K562 (cell line): ENCODE results near the gene NOTCH1. TPM values are rescaled to one million over a fixed set of nuclear protein-coding genes. Genes with fewer than 3 reads are reported as not detected.

Experiments used
- CREBBP ChIP-seq: IDR thresholded peaks from one replicate; pipeline ENCODE4 v1.6.1; 2012; ENCODE audit warnings: low read depth, mild to moderate bottlenecking, control low read depth, inconsistent platforms, low read length
- EHMT2 ChIP-seq: fragments of 450-650 bp; IDR thresholded peaks from 2 replicates; pipeline ENCODE4 v1.6.1; 2018; ENCODE audit warnings: antibody characterized with exemption
- GATAD2B ChIP-seq: fragments of 450-650 bp; IDR thresholded peaks from 2 replicates; pipeline ENCODE4 v1.6.1; 2017; ENCODE audit warnings: mild to moderate bottlenecking, borderline replicate concordance
- MYBL2 ChIP-seq, 2 experiments: fragments of 450-650 bp in 1 of 2; sonication (generic) in 1 of 2; formaldehyde crosslinking in 1 of 2; IDR thresholded peaks; 2 replicates each; pipeline versions ENCODE4 v1.6.1 to v1.8.1; 2017 to 2022; ENCODE audit warnings: borderline replicate concordance in 1 of 2, inconsistent platforms in 1 of 2, low read depth in 1 of 2, mild to moderate bottlenecking in 1 of 2, missing genetic modification reagents in 1 of 2, moderate library complexity in 1 of 2
- NCOA2 ChIP-seq, 2 experiments: fragments of 450-650 bp; IDR thresholded peaks; 2 replicates each; pipeline ENCODE4 v1.6.1; 2018; ENCODE audit warnings: mild to moderate bottlenecking in 2 of 2, moderate library complexity in 1 of 2; ENCODE audit not compliant: partially characterized antibody in 2 of 2
- RNF2 ChIP-seq: sonication (generic); IDR thresholded peaks from 2 replicates; pipeline ENCODE4 v1.6.1; 2016
- TAF1 ChIP-seq: IDR thresholded peaks from 2 replicates; pipeline ENCODE4 v1.6.1; 2011; ENCODE audit warnings: mild to moderate bottlenecking, low read length, moderate library complexity; ENCODE audit not compliant: insufficient read depth, control insufficient read depth, severe bottlenecking; ENCODE audit errors: extremely low read depth
- TEAD1 ChIP-seq, 2 experiments: fragments of 450-650 bp in 1 of 2; sonication (generic) in 1 of 2; formaldehyde crosslinking; IDR thresholded peaks; 2 replicates each; pipeline versions ENCODE4 v1.4.0 to v1.8.0; 2020 to 2022; ENCODE audit warnings: mild to moderate bottlenecking in 2 of 2, missing genetic modification reagents in 1 of 2
- ZFP36 ChIP-seq: fragments of 150-350 bp; IDR thresholded peaks from 2 replicates; pipeline ENCODE4 v1.6.1; 2018; ENCODE audit warnings: low read length, low read depth; ENCODE audit not compliant: partially characterized antibody
- ZNF217 ChIP-seq: sonication (generic); formaldehyde crosslinking; IDR thresholded peaks from 2 replicates; pipeline ENCODE4 v1.8.0; 2022; ENCODE audit warnings: mild to moderate bottlenecking, missing genetic modification reagents
- ZNF384 ChIP-seq: IDR thresholded peaks from 2 replicates; pipeline ENCODE4 v1.6.1; 2012; ENCODE audit warnings: low read depth, low read length, improper control_type of control experiment
- ZSCAN29 ChIP-seq: fragments of 450-650 bp; IDR thresholded peaks from 2 replicates; pipeline ENCODE4 v1.6.1; 2017
- polyA plus RNA-seq, 8 experiments: library from polyadenylated mRNA; depleted of rRNA in 4 of 8; stranded (reverse) in 5 of 8; unstranded in 3 of 8; fragments of >200 nt; fragmentation: Nextera tagmentation in 2 of 8; fragmentation: Illumina TruSeq in 1 of 8; extraction: Ambion mirVana in 2 of 8; extraction: Trizol in 1 of 8; gene quantifications; 2 replicates each; pipeline versions ENCODE4 v1.2.1 to v1.2.3, GENCODE V29; 2011 to 2014; ENCODE audit warnings: inconsistent platforms in 1 of 8, missing spikeins in 1 of 8
- total RNA-seq, 7 experiments: library from RNA; depleted of rRNA in 6 of 7; stranded (reverse); fragments of >200 nt in 6 of 7; fragmentation: Illumina TruSeq in 2 of 7; extraction: Trizol in 2 of 7; gene quantifications; 2 replicates each; pipeline versions ENCODE4 v1.2.1 to v1.2.3, GENCODE V29; 2011 to 2021; ENCODE audit warnings: low replicate concordance in 1 of 7
- TF ChIP-seq, protein P1 (sequence below), 3 experiments: IDR thresholded peaks in 2 of 3; conservative IDR thresholded peaks in 1 of 3; 2 replicates each; pipeline ENCODE4 v1.5.1; 2011 to 2012; ENCODE audit warnings: low read length in 3 of 3, mild to moderate bottlenecking in 3 of 3, control low read depth in 2 of 3, improper control_type of control experiment in 1 of 3, inconsistent platforms in 1 of 3, low read depth in 1 of 3, mixed read lengths in 1 of 3, moderate library complexity in 1 of 3; ENCODE audit not compliant: insufficient read depth in 2 of 3
- TF ChIP-seq, protein P2 (sequence below): IDR thresholded peaks from 3 replicates; pipeline ENCODE4 v1.6.1; 2011; ENCODE audit warnings: borderline replicate concordance, mild to moderate bottlenecking, moderate library complexity; ENCODE audit not compliant: insufficient read length; ENCODE audit errors: extremely low read depth
- TF ChIP-seq, protein P3 (sequence below), 2 experiments: fragments of 450-650 bp in 1 of 2; sonication (generic) in 1 of 2; formaldehyde crosslinking in 1 of 2; IDR thresholded peaks in 1 of 2; conservative IDR thresholded peaks in 1 of 2; 2 replicates each; pipeline versions ENCODE4 v1.6.1 to v1.8.1; 2016 to 2023; ENCODE audit warnings: mild to moderate bottlenecking in 2 of 2, moderate library complexity in 2 of 2, inconsistent platforms in 1 of 2, missing genetic modification reagents in 1 of 2
- TF ChIP-seq, protein P4 (sequence below): fragments of 150-350 bp; IDR thresholded peaks from 2 replicates; pipeline ENCODE4 v1.6.1; 2014; ENCODE audit warnings: low read depth, mild to moderate bottlenecking, low read length, borderline replicate concordance

The NOTCH1 gene
- total and polyA plus RNA-seq, 9 of the 15 experiments (the other 6 are each of a cell fraction or from before 2014, with no cell fraction given): 0.03 to 31.4 (median 2.3) TPM

DNA sequence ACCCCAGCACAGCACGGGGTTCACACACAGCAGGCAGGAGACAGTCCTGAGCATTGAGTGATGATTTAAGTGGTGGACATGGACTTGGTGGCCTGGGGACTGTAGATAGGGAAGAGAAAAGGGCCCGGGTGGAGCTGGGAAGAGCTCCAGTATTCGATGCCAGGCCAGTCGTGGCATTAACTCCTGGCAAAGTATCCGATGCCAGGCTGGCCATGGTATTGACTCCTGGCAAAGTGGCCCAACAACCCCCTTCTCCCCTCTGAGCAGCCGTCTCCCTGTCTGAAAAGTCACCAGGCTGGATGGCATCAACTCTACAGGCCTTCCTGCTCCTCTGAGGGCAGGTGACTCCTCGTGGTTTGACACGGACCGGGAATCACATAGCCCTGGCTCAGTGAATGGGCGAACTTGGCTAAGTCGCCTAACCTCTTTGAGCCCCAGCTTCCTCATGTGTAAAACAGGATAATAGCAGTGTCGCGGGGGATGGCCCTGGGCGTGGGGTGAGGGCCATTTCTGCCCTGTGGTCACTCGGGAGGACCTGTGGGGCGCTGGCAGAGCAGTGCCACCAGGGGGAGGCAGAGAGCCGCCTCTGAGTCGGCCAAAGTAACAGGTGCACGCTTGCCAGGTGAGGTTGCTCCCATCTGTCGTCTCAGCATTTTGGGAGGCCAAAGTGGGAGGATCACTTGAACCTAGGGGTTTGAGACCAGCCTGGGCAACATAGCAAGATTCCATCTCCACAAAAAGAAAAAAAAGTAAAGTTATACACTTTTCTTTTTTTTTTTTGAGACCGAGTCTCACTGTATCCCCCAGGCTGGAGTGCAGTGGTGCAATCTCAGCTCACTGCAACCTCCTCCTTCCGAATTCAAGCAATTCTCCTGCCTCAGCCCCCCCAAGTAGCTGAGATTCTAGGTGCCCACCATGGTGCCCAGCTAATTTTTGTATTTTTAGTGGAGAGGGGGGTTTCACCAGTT is 57.3 kb downstream of the NOTCH1 start (continued):
- TF ChIP-seq, protein P1, sequence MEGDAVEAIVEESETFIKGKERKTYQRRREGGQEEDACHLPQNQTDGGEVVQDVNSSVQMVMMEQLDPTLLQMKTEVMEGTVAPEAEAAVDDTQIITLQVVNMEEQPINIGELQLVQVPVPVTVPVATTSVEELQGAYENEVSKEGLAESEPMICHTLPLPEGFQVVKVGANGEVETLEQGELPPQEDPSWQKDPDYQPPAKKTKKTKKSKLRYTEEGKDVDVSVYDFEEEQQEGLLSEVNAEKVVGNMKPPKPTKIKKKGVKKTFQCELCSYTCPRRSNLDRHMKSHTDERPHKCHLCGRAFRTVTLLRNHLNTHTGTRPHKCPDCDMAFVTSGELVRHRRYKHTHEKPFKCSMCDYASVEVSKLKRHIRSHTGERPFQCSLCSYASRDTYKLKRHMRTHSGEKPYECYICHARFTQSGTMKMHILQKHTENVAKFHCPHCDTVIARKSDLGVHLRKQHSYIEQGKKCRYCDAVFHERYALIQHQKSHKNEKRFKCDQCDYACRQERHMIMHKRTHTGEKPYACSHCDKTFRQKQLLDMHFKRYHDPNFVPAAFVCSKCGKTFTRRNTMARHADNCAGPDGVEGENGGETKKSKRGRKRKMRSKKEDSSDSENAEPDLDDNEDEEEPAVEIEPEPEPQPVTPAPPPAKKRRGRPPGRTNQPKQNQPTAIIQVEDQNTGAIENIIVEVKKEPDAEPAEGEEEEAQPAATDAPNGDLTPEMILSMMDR (IDR thresholded peaks at IDR 0.05 in 2 of 3, conservative IDR thresholded peaks at IDR 0.05 in 1 of 3; ENCODE audit: insufficient read depth in 2 of 3, low read depth in 1 of 3, low read length in 3 of 3): peak; percentile 95 to 96 (median 95)
- TF ChIP-seq, protein P2, sequence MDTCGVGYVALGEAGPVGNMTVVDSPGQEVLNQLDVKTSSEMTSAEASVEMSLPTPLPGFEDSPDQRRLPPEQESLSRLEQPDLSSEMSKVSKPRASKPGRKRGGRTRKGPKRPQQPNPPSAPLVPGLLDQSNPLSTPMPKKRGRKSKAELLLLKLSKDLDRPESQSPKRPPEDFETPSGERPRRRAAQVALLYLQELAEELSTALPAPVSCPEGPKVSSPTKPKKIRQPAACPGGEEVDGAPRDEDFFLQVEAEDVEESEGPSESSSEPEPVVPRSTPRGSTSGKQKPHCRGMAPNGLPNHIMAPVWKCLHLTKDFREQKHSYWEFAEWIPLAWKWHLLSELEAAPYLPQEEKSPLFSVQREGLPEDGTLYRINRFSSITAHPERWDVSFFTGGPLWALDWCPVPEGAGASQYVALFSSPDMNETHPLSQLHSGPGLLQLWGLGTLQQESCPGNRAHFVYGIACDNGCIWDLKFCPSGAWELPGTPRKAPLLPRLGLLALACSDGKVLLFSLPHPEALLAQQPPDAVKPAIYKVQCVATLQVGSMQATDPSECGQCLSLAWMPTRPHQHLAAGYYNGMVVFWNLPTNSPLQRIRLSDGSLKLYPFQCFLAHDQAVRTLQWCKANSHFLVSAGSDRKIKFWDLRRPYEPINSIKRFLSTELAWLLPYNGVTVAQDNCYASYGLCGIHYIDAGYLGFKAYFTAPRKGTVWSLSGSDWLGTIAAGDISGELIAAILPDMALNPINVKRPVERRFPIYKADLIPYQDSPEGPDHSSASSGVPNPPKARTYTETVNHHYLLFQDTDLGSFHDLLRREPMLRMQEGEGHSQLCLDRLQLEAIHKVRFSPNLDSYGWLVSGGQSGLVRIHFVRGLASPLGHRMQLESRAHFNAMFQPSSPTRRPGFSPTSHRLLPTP: no peak
- TF ChIP-seq, protein P3, sequence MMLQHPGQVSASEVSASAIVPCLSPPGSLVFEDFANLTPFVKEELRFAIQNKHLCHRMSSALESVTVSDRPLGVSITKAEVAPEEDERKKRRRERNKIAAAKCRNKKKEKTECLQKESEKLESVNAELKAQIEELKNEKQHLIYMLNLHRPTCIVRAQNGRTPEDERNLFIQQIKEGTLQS (IDR thresholded peaks at IDR 0.05): no peak
- TF ChIP-seq, protein P3 (CRISPR knock-in tag; conservative IDR thresholded peaks at IDR 0.05): no peak
- no peak for TF ChIP-seq ZNF217 (CRISPR knock-in tag)
- TF ChIP-seq, protein P4, sequence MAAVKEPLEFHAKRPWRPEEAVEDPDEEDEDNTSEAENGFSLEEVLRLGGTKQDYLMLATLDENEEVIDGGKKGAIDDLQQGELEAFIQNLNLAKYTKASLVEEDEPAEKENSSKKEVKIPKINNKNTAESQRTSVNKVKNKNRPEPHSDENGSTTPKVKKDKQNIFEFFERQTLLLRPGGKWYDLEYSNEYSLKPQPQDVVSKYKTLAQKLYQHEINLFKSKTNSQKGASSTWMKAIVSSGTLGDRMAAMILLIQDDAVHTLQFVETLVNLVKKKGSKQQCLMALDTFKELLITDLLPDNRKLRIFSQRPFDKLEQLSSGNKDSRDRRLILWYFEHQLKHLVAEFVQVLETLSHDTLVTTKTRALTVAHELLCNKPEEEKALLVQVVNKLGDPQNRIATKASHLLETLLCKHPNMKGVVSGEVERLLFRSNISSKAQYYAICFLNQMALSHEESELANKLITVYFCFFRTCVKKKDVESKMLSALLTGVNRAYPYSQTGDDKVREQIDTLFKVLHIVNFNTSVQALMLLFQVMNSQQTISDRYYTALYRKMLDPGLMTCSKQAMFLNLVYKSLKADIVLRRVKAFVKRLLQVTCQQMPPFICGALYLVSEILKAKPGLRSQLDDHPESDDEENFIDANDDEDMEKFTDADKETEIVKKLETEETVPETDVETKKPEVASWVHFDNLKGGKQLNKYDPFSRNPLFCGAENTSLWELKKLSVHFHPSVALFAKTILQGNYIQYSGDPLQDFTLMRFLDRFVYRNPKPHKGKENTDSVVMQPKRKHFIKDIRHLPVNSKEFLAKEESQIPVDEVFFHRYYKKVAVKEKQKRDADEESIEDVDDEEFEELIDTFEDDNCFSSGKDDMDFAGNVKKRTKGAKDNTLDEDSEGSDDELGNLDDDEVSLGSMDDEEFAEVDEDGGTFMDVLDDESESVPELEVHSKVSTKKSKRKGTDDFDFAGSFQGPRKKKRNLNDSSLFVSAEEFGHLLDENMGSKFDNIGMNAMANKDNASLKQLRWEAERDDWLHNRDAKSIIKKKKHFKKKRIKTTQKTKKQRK: no peak
- peak; percentile 62 for TF ChIP-seq ZNF384
- no peak for TF ChIP-seq GATAD2B
- TF ChIP-seq ZSCAN29: no peak
- TF ChIP-seq MYBL2 (IDR thresholded peaks at IDR 0.05; ENCODE audit: low read depth): no peak
- no peak for TF ChIP-seq MYBL2 (CRISPR knock-in tag; IDR thresholded peaks at IDR 0.05; ENCODE audit: borderline replicate concordance)
- TF ChIP-seq EHMT2: no peak
- no peak for TF ChIP-seq RNF2
- TF ChIP-seq TAF1: no peak
- no peak for TF ChIP-seq NCOA2 (IDR thresholded peaks at IDR 0.05; ENCODE audit: partially characterized antibody in 2 of 2)
- no peak for TF ChIP-seq TEAD1 (CRISPR knock-in tag; IDR thresholded peaks at IDR 0.05)
- TF ChIP-seq CREBBP: no peak
- TF ChIP-seq ZFP36: no peak
